Aortic smooth muscle cell (primary cell): Measurements from ENCODE around the gene CKAP2. TPM values are rescaled to one million over a fixed set of nuclear protein-coding genes. Genes with fewer than 3 reads are reported as not detected.

ENCODE experiments used
- total RNA-seq: library from RNA; depleted of rRNA; stranded (reverse); fragments of >200 nt; gene quantifications from 2 replicates; pipeline ENCODE4 v1.2.3, GENCODE V29; 2014

Gene CKAP2, protein sequence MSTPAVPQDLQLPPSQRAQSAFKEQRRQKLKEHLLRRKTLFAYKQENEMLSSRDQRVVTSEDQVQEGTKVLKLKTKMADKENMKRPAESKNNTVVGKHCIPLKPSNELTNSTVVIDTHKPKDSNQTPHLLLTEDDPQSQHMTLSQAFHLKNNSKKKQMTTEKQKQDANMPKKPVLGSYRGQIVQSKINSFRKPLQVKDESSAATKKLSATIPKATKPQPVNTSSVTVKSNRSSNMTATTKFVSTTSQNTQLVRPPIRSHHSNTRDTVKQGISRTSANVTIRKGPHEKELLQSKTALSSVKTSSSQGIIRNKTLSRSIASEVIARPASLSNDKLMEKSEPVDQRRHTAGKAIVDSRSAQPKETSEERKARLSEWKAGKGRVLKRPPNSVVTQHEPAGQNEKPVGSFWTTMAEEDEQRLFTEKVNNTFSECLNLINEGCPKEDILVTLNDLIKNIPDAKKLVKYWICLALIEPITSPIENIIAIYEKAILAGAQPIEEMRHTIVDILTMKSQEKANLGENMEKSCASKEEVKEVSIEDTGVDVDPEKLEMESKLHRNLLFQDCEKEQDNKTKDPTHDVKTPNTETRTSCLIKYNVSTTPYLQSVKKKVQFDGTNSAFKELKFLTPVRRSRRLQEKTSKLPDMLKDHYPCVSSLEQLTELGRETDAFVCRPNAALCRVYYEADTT
- 26.4 and 31.8 TPM in 2 replicates for total RNA-seq

DNA sequence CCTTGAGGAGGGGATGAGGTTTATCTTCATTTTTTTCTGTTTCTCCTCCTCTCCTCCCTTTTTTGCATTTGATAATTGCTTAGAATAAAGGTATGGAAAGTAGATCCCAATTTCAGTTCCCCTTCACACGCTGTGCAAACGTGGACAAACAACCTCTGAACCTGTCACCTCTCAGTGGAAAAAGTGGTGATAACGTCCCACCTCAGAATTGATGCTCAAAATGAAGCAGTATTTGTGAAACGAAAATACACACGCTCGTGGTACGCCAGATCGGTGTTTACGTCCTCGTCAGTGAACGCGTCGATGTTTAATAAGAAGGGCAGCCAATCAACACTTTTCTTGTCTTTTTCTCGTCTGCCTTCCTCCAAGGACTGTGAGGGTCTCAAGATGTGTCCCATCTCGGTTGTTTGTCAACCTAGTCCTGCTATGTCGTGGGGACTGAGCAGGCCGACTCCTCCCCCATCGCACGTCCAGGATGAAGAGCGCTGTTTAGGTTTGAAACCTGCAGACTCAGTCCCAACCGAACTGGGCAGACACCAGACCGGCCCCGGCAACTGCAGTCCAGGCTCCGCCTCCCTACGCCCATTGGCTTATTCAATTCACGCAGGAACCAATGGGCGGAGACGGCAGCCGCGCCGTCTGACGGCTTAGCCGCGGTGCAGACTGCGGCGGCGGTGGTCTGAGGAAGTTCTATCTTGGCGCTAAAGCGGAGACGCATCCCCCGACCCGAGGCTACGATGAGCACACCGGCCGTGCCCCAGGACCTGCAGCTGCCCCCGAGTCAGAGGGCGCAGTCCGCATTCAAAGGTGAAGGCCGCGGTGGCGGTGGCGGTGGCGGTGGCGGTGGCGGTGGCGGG lies at the start of gene CKAP2:
Gene CKAP2 (plus strand): TSS at position 659 of the 857 bp plus-strand sequence. CDS start 79 bp downstream, at position 738.

DNA sequence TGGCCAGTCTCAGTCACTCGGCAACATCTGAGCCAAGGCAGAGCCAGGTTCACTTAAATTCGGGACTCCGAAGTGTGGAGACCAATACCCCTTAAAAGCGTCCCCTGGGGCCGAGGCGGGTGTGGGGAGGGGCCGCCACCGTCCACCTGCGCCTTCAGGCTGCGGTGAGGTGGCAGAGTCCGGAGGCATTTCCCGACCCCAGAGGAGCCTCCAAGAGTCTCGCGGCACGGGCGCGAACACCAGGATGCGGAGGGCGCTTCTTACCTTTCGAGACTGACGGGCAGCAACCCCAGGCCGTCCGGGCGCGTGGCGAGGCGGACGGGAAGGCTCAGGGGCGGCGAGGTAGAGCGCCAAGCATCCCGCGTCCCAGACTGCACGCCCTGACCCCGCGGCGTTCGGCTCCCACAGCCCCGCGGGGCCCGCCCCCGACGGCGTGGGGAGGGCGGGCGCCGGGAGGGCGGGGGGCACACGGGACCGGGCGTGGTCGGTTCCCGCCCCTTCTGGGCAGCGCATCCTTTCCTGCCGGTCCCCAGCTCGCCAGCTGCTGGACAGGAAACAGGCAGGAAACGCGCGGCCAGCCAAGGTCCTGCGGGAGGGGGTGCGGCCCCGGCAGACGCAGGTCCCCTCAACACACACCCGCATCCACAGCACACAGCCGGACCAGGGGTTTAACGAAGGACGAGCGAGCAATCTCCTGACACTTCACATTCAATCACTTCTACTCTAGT lies 49.3 kb upstream of the CKAP2 start, which contains the start of gene THSD1:
Gene THSD1 (minus strand): TSS at position 406 of the 728 bp plus-strand sequence. CDS start 3,572 bp downstream, outside the sequence.

DNA sequence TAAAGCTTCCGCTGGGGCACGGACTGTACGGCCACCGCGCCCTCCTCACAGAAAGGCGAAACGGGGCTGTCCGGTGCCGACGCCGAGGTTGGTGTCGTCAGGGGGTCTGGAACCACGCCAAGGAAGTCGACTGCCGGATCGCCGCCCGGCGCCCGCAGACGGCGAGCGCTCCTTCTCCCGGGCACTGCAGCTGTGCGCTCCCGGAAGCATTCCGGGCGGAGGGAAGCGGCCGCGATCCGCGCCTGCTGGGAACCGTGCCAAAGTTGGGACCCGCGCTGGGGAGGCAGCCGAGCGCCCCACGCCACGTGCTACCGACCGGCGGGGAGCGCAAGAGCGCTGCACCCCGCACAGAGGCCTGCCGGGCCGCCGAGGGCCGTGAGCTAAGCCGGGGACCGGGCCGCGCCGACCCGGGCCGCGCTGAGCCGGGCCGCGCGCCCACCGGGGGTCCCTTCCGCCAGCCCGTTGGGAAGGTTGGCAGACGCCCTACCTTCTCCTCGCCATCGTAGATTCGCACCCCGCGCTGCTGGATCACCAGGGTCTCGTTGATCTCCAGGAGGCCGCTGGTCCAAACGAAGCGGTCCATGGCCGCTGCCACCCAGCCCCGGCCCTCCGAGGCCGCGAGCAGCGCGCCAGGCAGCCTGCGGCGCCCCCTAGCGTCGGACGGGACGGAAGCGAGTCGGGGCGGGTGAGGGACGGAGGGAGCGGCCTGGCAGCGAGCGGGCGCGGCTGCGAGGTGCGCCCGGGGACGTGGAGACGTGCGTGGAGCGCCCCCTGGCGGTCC lies 5.1 kb upstream of the CKAP2 start, which contains the start of gene VPS36:
Gene VPS36 (minus strand): TSS at position 623 of the 781 bp plus-strand sequence. CDS start 40 bp downstream, at position 583.

Other genes starting within 250 kb of the CKAP2 start
- 5.6 and 6.9 TPM in 2 replicates for gene THSD1, start 49.3 kb upstream of the CKAP2 start, total RNA-seq
- gene VPS36, start 4.8 kb upstream of the CKAP2 start, total RNA-seq: 22.5 and 26.7 TPM in 2 replicates
- 3.8 and 5.1 TPM in 2 replicates for gene HNRNPA1L2, start 187.0 kb downstream of the CKAP2 start, total RNA-seq
- 35.0 and 42.7 TPM in 2 replicates for gene SUGT1, start 197.4 kb downstream of the CKAP2 start, total RNA-seq